Body of pancreas (tissue), 4 donors: ENCODE results near the gene PPP2R2B. TPM values are rescaled to one million over a fixed set of nuclear protein-coding genes. Genes with fewer than 3 reads are reported as not detected.
A peak's percentile ranks its signal among the peaks of the same experiment; 100 is the strongest.

Experiments used
- ATAC-seq: fragments of 150-250 bp; one replicate; pipeline ENCODE4 v1.9.1; 2016
- DNase-seq, 4 donors: peaks; one replicate each; pipeline ENCODE4 v3.0.0-alpha.2; 2019
- H3K27ac ChIP-seq, 4 donors: fragments of 200-600 bp; sonication (generic); 1 replicate in 3 of 4; 2 replicates in 1 of 4; pipeline versions ENCODE4 v1.5.1 to v1.6.1; 2016 to 2019; ENCODE audit warnings: mild to moderate bottlenecking in 1 of 4, mixed read lengths in 1 of 4, moderate library complexity in 1 of 4
- H3K27me3 ChIP-seq, 2 donors: fragments of 200-600 bp; sonication (generic); one replicate each; pipeline ENCODE4 v1.6.0; 2016; ENCODE audit warnings: mild to moderate bottlenecking in 1 of 2
- H3K36me3 ChIP-seq, 2 donors: fragments of 200-600 bp; sonication (generic); replicated peaks in 1 of 2; 2 replicates each; pipeline ENCODE4 v1.5.1; 2016; ENCODE audit warnings: low read depth in 2 of 2; ENCODE audit not compliant: insufficient read depth in 1 of 2
- H3K4me1 ChIP-seq: fragments of 200-600 bp; sonication (generic); one replicate; pipeline ENCODE4 v1.6.0; 2016
- H3K4me3 ChIP-seq, 2 donors: fragments of 200-600 bp; sonication (generic); 1 replicate in 1 of 2; 2 replicates in 1 of 2; pipeline ENCODE4 v1.5.1; 2016 to 2019
- H3K9me3 ChIP-seq, 3 donors: fragments of 200-600 bp; sonication (generic); 1 replicate in 2 of 3; 2 replicates in 1 of 3; pipeline ENCODE4 v1.5.1; 2016
- CTCF ChIP-seq, 7 experiments: fragments of 450-650 bp in 4 of 7; fragments of 200-600 bp in 3 of 7; sonication (generic) in 3 of 7; IDR thresholded peaks; one replicate each; pipeline ENCODE4 v1.5.1; 2016 to 2019; ENCODE audit warnings: antibody characterized with exemption in 7 of 7
- POLR2A ChIP-seq, 3 donors: fragments of 450-650 bp; IDR thresholded peaks; one replicate each; pipeline ENCODE4 v1.6.1; 2016; ENCODE audit warnings: antibody characterized with exemption in 3 of 3, mild to moderate bottlenecking in 2 of 3
- WGBS, 2 donors: methylation state at CpG; one replicate each; pipeline ENCODE4 v1.1.5; 2017; 5-methylcytosine and 5-hydroxymethylcytosine counted together
- intact Hi-C: fragments of 100-400 bp; cut with DNase I; formaldehyde crosslinking; loops from one replicate; pipeline ENCODE4 v1.15.1; 2023
- total RNA-seq, 2 donors: library from RNA; depleted of rRNA; stranded (reverse); fragments of >200 nt; gene quantifications; one replicate each; pipeline ENCODE4 v1.1.0, GENCODE V29; 2016

Gene PPP2R2B
- total RNA-seq, 2 donors from 2014 or later: 0.26 TPM; not detected in 1

GRCh38 chr5:146751054-146751453 lies 127.5 kb downstream of the PPP2R2B start:
- Histone ChIP-seq H3K4me1 (peaks cover 11% of the 10 kb centered on the region), H3K27ac (peak overlapping the region in 1 of 4 donors; percentile 63), H3K9me3 (no peaks in the 10 kb centered on the region), H3K4me3 (no peak overlapping the region), H3K36me3 (no peaks in the 10 kb centered on the region), H3K27me3 (no peaks in the 10 kb centered on the region)
- DNase-seq: peak in 1 of 4 donors; percentile 6
- intact Hi-C loops: no loop called here
- ATAC-seq: peak; percentile 72
- 33 to 48% methylated on average over 3 of the region's 3 CpGs for WGBS, 2 donors
- TF ChIP-seq POLR2A (IDR thresholded peaks at IDR 0.05): no peak
- TF ChIP-seq CTCF (IDR thresholded peaks at IDR 0.05): no peak

GRCh38 chr5:146748533-146748932 lies 130.0 kb downstream of the PPP2R2B start:
- intact Hi-C loops: no loop called here
- Histone ChIP-seq H3K27ac (no peak overlapping the region), H3K4me3 (no peak overlapping the region), H3K27me3 (no peaks in the 10 kb centered on the region), H3K4me1 (peaks cover 11% of the 10 kb centered on the region), H3K36me3 (no peaks in the 10 kb centered on the region), H3K9me3 (no peaks in the 10 kb centered on the region)
- TF ChIP-seq CTCF (IDR thresholded peaks at IDR 0.05): no peak
- TF ChIP-seq POLR2A (IDR thresholded peaks at IDR 0.05): no peak
- ATAC-seq (no peak), DNase-seq (no peak)
- 73 to 83% methylated on average over 1 of the region's 1 CpG for WGBS, 2 donors

GRCh38 chr5:146745931-146746577 lies 132.5 kb downstream of the PPP2R2B start:
- no peak for ATAC-seq
- TF ChIP-seq POLR2A (IDR thresholded peaks at IDR 0.05) (no peak), CTCF (IDR thresholded peaks at IDR 0.05) (no peak)
- DNase-seq: no peak
- no peak overlapping the region for H3K4me3 ChIP-seq
- no peaks in the 10 kb centered on the region for H3K4me1 ChIP-seq
- no peak overlapping the region for H3K27ac ChIP-seq
- H3K36me3 ChIP-seq: no peaks in the 10 kb centered on the region
- 54 to 62% methylated on average over 5 of the region's 5 CpGs for WGBS, 2 donors
- intact Hi-C loops: no loop called here
- H3K27me3 ChIP-seq: no peaks in the 10 kb centered on the region
- H3K9me3 ChIP-seq: no peaks in the 10 kb centered on the region

- no peaks in the 10 kb centered on the region for H3K36me3 ChIP-seq
- H3K4me3 ChIP-seq: no peak overlapping the region
- no peaks in the 10 kb centered on the region for H3K9me3 ChIP-seq
- H3K27ac ChIP-seq: no peak overlapping the region
- DNase-seq (no peak), ATAC-seq (no peak)
- no peaks in the 10 kb centered on the region for H3K4me1 ChIP-seq
- TF ChIP-seq CTCF (IDR thresholded peaks at IDR 0.05) (no peak), POLR2A (IDR thresholded peaks at IDR 0.05) (no peak)
- intact Hi-C loops: no loop called here
- H3K27me3 ChIP-seq: no peaks in the 10 kb centered on the region
- 54 to 73% methylated on average over 2 of the region's 2 CpGs for WGBS, 2 donors
Measured at GRCh38 chr5:146744068-146744745, 134.3 kb downstream of the PPP2R2B start.
